Pancreas (tissue), 10 donors: ENCODE data around the gene TPM1. TPM values are rescaled to one million over a fixed set of nuclear protein-coding genes. Genes with fewer than 3 reads are reported as not detected.

Source experiments
- ATAC-seq, 4 donors: fragments of 200-7000 bp; cut with Tn5 transposase; one replicate each; pipeline versions ENCODE4 v1.8.0 to v1.9.1; 2020; ENCODE audit warnings: mild to moderate bottlenecking in 4 of 4, moderate library complexity in 4 of 4
- DNase-seq, 6 donors: peaks; one replicate each; pipeline ENCODE4 v3.0.0-alpha.2; 2020
- FAIRE-seq: peaks from 2 replicates; lab custom pipeline; 2012; peaks lifted over from hg19 to GRCh38; lab: Jason Lieb, UNC
- H3K27ac ChIP-seq, 4 donors: fragments of 200-600 bp; sonication (generic); 1 replicate in 3 of 4; 2 replicates in 1 of 4; pipeline versions ENCODE4 v1.5.0 to v1.8.0; 2020
- H3K27me3 ChIP-seq, 4 donors: fragments of 200-600 bp; one replicate each; pipeline ENCODE4 v1.8.0; 2021
- H3K36me3 ChIP-seq, 3 donors: fragments of 200-600 bp; sonication (generic) in 1 of 3; one replicate each; pipeline versions ENCODE4 v1.5.0 to v1.8.0; 2020 to 2021
- H3K4me1 ChIP-seq, 3 donors: fragments of 200-600 bp; one replicate each; pipeline ENCODE4 v1.8.0; 2021
- H3K4me3 ChIP-seq, 4 donors: fragments of 200-600 bp; sonication (generic) in 2 of 4; one replicate each; pipeline versions ENCODE4 v1.5.0 to v1.8.0; 2020 to 2021
- H3K9me3 ChIP-seq, 4 donors: fragments of 200-600 bp; one replicate each; pipeline ENCODE4 v1.8.0; 2021
- CTCF ChIP-seq, 4 donors: fragments of 200-600 bp; sonication (generic) in 3 of 4; IDR thresholded peaks; one replicate each; pipeline versions ENCODE4 v1.5.0 to v1.8.0; 2021; ENCODE audit warnings: antibody characterized with exemption in 4 of 4
- whole genome bisulfite sequencing, 2 donors: extraction: QIAGEN DNeasy Blood & Tissue Kit; methylation state at CpG; one replicate each; pipeline ENCODE4 v1.1.7; 2013; 5-methylcytosine and 5-hydroxymethylcytosine counted together
- intact Hi-C, 3 donors: fragments of 100-400 bp; cut with DNase I; formaldehyde crosslinking; loops; one replicate each; pipeline versions ENCODE4 v1.11.1 to v1.14.2; 2022
- polyA plus RNA-seq, 2 donors: library from polyadenylated mRNA; stranded (reverse); fragments of 200-250 nt; gene quantifications; one replicate each; pipeline ENCODE4 v1.2.3, GENCODE V29; 2013
- total RNA-seq, 6 donors: library from RNA; stranded (reverse); fragmentation: NEBNext Ultra II Directional in 4 of 6; extraction: Animal tissue kit (Norgen Biotek cat#: 25700) in 4 of 6; gene quantifications; one replicate each; pipeline versions ENCODE4 v1.2.1 to v1.2.4, GENCODE V29; 2021 to 2023
- donor health status: healthy with polysubstance abuse.
- donor health status: DM: no; HTN: no; CAD: no; lungs with moderate emphysema.
- donor health status: DM: no; HTN: no; CAD: no.
- donor health status: control.
- donor health status: control.
- donor health status: Bipolar disorder and iron deficiency.
- donor health status: DM: yes; HTN: yes; CAD: no.
- donor health status: DM: no; HTN: no; CAD: no.
- donor health status: DM: no; HTN: no; CAD: no.
- donor health status: DM: yes; HTN: yes; CAD: no.

TPM1 gene
- total and polyA plus RNA-seq, 8 donors: 114 to 482 (median 263) TPM

DNA sequence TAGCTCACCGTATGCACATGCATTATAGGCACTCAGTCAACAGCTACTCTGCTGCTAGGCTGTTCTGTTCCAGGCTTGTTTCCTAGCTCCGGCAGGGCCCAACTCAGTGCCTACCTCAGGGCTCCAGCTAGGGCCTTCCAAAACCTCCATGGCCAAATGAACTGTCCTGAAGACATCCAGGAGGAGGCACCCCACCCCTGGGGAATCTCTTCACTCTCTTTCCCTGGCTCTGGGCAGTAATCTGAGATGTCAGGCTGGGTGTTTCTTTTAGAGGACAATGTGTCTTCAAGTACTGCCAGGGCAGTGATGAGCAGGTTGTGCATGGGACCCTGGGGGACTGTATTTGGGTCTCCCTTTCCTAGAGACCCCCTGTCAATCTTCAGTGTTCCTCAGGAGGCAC is 38.3 kb upstream of the TPM1 start:
- DNase-seq: no peak
- intact Hi-C loops: no loop called here
- Histone ChIP-seq H3K4me3 (no peak overlapping the region), H3K36me3 (no peaks in the 10 kb centered on the region), H3K9me3 (no peaks in the 10 kb centered on the region), H3K27ac (no peak overlapping the region), H3K27me3 (no peaks in the 10 kb centered on the region), H3K4me1 (peaks cover 0 to 11% (median 0%) of the 10 kb centered on the region in 3 donors)
- FAIRE-seq: no peak
- ATAC-seq: no peak
- WGBS, 2 donors: 95 to 97% methylated on average over 2 of the region's 2 CpGs
- TF ChIP-seq CTCF (IDR thresholded peaks at IDR 0.05): no peak

DNA sequence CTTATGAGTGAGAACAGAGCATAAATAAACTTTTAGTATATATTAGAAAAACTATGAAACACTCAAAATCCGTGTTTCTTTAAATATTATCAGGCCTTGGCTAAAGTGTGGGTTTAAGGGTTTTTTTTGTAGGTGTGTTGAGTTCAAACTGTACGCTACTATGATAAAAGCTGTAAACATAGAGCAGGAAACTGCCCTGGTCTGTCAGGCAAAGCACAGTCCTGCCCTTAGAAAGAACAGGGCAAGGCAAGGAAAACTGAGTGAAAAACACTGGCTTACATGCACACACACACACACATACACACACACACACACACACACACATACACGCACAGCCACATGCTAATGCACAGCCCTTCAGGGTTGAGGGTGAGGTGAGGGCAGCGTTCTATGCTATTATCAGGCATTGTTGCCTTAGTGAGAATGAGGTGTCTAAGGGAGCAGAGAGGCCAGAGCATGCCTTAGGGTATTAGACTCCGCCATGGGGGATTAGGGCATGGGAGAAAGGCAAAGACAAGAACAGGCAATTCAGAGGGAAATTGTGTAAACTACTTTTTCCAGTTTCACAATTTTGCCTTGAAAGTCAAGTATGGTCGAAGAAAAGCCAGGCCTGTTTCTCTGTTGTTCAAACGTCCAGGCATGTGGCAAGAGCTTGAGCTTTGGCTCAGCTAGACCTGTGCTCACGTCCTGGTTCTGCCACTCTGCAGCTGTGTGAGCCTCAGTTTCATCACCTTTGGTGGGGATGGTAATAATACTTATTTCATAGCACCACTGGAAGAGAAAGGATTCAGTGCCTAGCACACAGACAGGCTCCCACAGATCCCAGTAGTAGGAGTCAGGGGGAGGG is 36.3 kb upstream of the TPM1 start:
- ATAC-seq: no peak
- no peaks in the 10 kb centered on the region for H3K27me3 ChIP-seq
- H3K4me3 ChIP-seq: no peak overlapping the region
- no peaks in the 10 kb centered on the region for H3K9me3 ChIP-seq
- H3K4me1 ChIP-seq: no peaks in the 10 kb centered on the region
- no peak for DNase-seq
- no peak for FAIRE-seq
- intact Hi-C loops: no loop called here
- TF ChIP-seq CTCF (IDR thresholded peaks at IDR 0.05): no peak
- WGBS, 2 donors: 65 to 68% methylated on average over 8 of the region's 8 CpGs
- H3K27ac ChIP-seq: no peak overlapping the region
- H3K36me3 ChIP-seq: no peaks in the 10 kb centered on the region

DNA sequence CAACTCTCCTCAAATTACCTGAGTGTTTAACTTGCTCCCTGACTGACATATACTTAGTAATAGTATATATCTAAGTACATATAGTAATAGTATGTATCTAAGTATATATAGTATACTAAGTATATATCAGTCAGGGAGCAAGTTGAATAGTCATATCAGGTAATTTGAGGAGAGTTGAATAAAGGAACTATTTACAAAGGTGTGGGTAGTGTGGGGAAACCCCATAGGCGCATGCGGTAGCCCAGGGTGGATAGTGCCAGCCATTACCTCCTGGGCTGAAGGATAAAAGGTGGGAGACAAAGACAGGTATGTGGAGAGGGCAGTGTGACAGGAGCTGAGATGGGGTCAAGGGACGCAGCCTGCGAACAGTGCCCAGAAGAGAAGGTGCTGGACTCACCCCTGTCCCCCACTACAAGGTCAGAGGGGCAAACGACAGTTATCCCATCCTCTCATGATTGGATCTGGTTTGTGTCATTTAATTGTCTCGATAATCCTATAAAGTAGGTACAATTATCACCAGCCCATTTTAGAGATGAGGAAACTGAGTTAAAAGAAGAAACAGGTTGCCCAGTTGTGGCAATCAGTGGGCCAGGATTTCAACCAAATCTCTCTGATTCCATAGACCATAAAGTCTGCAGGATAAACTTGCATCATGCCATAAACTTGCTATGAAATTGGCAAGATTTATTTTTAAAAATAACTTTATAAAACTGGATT is 34.1 kb upstream of the TPM1 start:
- TF ChIP-seq CTCF (IDR thresholded peaks at IDR 0.05): no peak

DNA sequence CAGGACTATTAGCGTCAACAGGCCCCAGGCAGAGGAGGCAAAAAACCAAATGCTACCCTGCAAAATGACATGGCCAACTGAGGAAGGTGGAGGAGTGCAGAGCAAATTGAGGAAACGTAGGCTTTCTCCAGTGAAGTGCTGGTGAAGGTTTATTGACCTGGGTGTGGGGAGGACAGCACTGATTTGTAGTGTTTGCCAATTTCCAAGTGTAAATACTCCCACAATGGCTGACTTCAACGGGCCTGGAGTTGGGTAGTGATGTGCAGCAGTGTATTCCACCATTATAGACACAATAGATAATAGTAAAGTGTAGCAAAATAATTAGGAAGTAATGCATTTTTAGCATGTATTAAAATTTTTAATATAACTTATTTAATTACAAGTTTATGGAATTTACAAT is 32.2 kb upstream of the TPM1 start:
- H3K27ac ChIP-seq: no peak overlapping the region
- ATAC-seq: no peak
- H3K4me1 ChIP-seq: no peaks in the 10 kb centered on the region
- TF ChIP-seq CTCF (IDR thresholded peaks at IDR 0.05): no peak
- intact Hi-C loops: no loop called here
- H3K36me3 ChIP-seq: no peaks in the 10 kb centered on the region
- no peaks in the 10 kb centered on the region for H3K27me3 ChIP-seq
- no peak overlapping the region for H3K4me3 ChIP-seq
- FAIRE-seq: no peak
- 63 to 65% methylated on average over 3 of the region's 3 CpGs for WGBS, 2 donors
- DNase-seq: no peak
- H3K9me3 ChIP-seq: no peaks in the 10 kb centered on the region

More for the DNA sequence above, 34.1 kb upstream of the TPM1 start:
- H3K27ac ChIP-seq: no peak overlapping the region
- H3K4me3 ChIP-seq: no peak overlapping the region
- WGBS, 2 donors: 75 to 84% methylated on average over 6 of the region's 6 CpGs
- no peak for DNase-seq
- H3K27me3 ChIP-seq: no peaks in the 10 kb centered on the region
- H3K9me3 ChIP-seq: no peaks in the 10 kb centered on the region
- no peaks in the 10 kb centered on the region for H3K36me3 ChIP-seq
- intact Hi-C loops: no loop called here
- peak in 1 of 4 donors; percentile 49 for ATAC-seq
- FAIRE-seq: no peak
- H3K4me1 ChIP-seq: no peaks in the 10 kb centered on the region
